ENCODE measurements around the gene CPM. TPM values are rescaled to one million over a fixed set of nuclear protein-coding genes. Genes with fewer than 3 reads are reported as not detected.

CPM gene
- total and polyA plus RNA-seq, 8 donors: 5.7 to 103 (median 45.8) TPM

GRCh38 chr12:68891141-68891540 lies 41.8 kb downstream of the CPM start:
- 78 to 82% (median 80%) methylated on average over 6 of the region's 6 CpGs for WGBS, 5 donors
- Histone ChIP-seq H3K27me3 (no peaks in the 10 kb centered on the region), H3K9me3 (no peaks in the 10 kb centered on the region), H3K4me3 (no peak overlapping the region), H3K36me3 (peaks cover 0 to 6% (median 0%) of the 10 kb centered on the region in 4 donors), H3K4me1 (no peaks in the 10 kb centered on the region), H3K27ac (peak overlapping the region in 1 of 5 donors; percentile 14)
- no peak for TF ChIP-seq CTCF (IDR thresholded peaks at IDR 0.05)
- TF ChIP-seq POLR2A (IDR thresholded peaks at IDR 0.05): no peak
- TF ChIP-seq EP300 (IDR thresholded peaks at IDR 0.05): no peak
- no peak for TF ChIP-seq POLR2AphosphoS5 (IDR thresholded peaks at IDR 0.05)
- DNase-seq: no peak
- intact Hi-C loops (cut with DNase I; ENCODE audit: low total_unique reads): no loop called here

- no peak overlapping the region for H3K4me3 ChIP-seq
- DNase-seq: no peak
- no peaks in the 10 kb centered on the region for H3K9me3 ChIP-seq
- no peaks in the 10 kb centered on the region for H3K4me1 ChIP-seq
- H3K27me3 ChIP-seq: no peaks in the 10 kb centered on the region
- peaks cover 0 to 2% (median 0%) of the 10 kb centered on the region in 4 donors for H3K36me3 ChIP-seq
- intact Hi-C loops (cut with DNase I; ENCODE audit: low total_unique reads): no loop called here
- TF ChIP-seq CTCF (IDR thresholded peaks at IDR 0.05) (no peak), POLR2AphosphoS5 (IDR thresholded peaks at IDR 0.05) (no peak), POLR2A (IDR thresholded peaks at IDR 0.05) (no peak), EP300 (IDR thresholded peaks at IDR 0.05) (no peak)
- WGBS, 5 donors: 74 to 84% (median 77%) methylated on average over 4 of the region's 4 CpGs
- peak overlapping the region in 3 of 5 donors; percentile 11 to 40 (median 25) for H3K27ac ChIP-seq
These were observed 42.3 kb downstream of the CPM start for GRCh38 chr12:68890701-68891113.

- intact Hi-C loops (cut with DNase I; ENCODE audit: low total_unique reads): no loop called here
- Histone ChIP-seq H3K27ac (peak overlapping the region in 1 of 5 donors; percentile 1), H3K4me3 (no peak overlapping the region), H3K27me3 (no peaks in the 10 kb centered on the region), H3K4me1 (no peaks in the 10 kb centered on the region), H3K36me3 (peaks cover 0 to 13% (median 10%) of the 10 kb centered on the region in 4 donors), H3K9me3 (no peaks in the 10 kb centered on the region)
- no peak for TF ChIP-seq EP300 (IDR thresholded peaks at IDR 0.05)
- TF ChIP-seq POLR2AphosphoS5 (IDR thresholded peaks at IDR 0.05): no peak
- no peak for TF ChIP-seq POLR2A (IDR thresholded peaks at IDR 0.05)
- TF ChIP-seq CTCF (IDR thresholded peaks at IDR 0.05): no peak
- DNase-seq: no peak
These were observed 44.7 kb downstream of the CPM start for GRCh38 chr12:68888243-68888642.

- no peak overlapping the region for H3K27ac ChIP-seq
- no peak overlapping the region for H3K4me3 ChIP-seq
- H3K27me3 ChIP-seq: no peaks in the 10 kb centered on the region
- H3K36me3 ChIP-seq: peaks cover 0 to 13% (median 10%) of the 10 kb centered on the region in 4 donors
- DNase-seq: no peak
- H3K4me1 ChIP-seq: no peaks in the 10 kb centered on the region
- no peaks in the 10 kb centered on the region for H3K9me3 ChIP-seq
- WGBS, 5 donors: 84 to 97% (median 91%) methylated on average over 1 of the region's 1 CpG
- intact Hi-C loops (cut with DNase I; ENCODE audit: low total_unique reads): no loop called here
- TF ChIP-seq EP300 (IDR thresholded peaks at IDR 0.05) (no peak), CTCF (IDR thresholded peaks at IDR 0.05) (no peak), POLR2A (IDR thresholded peaks at IDR 0.05) (no peak), POLR2AphosphoS5 (IDR thresholded peaks at IDR 0.05) (no peak)
These were observed 45.3 kb downstream of the CPM start for GRCh38 chr12:68887641-68888040.
